ENCODE data around the gene MAD1L1.

- TF ChIP-seq CTCF (IDR thresholded peaks at IDR 0.05; ENCODE audit: insufficient read depth, low read length, poor library complexity, severe bottlenecking) = no peak
- no peak for TF ChIP-seq EZH2phosphoT487 (conservative IDR thresholded peaks at IDR 0.05; ENCODE audit: low read length)
Measured at GRCh38 chr7:1872191-1873069, 360.3 kb downstream of the MAD1L1 start.
